Measurements from ENCODE around the gene TRIM56.

The TRIM56 gene

GRCh38 chr7:101134399-101134980 is 49.2 kb downstream of the TRIM56 start:
- DNase-seq: peak; percentile 45

GRCh38 chr7:101137651-101138212 is 52.5 kb downstream of the TRIM56 start:
- DNase-seq: no peak

- DNase-seq: peak; percentile 96
Measured at GRCh38 chr7:101138213-101138870, 53.1 kb downstream of the TRIM56 start.

- DNase-seq: no peak
Measured at GRCh38 chr7:101140339-101140699, 55.0 kb downstream of the TRIM56 start.

- no peak for DNase-seq
Measured at GRCh38 chr7:101140746-101141382, 55.6 kb downstream of the TRIM56 start.

Measured in HCEC 1CT (cell line).